ENCODE data around the gene ACVR1C. TPM values are rescaled to one million over a fixed set of nuclear protein-coding genes. Genes with fewer than 3 reads are reported as not detected.
A peak's percentile ranks its signal among the peaks of the same experiment; 100 is the strongest.

The ACVR1C gene
- total RNA-seq, 6 experiments from 2014 or later, result 0.37 to 3.9 (median 1.9) TPM

DNA sequence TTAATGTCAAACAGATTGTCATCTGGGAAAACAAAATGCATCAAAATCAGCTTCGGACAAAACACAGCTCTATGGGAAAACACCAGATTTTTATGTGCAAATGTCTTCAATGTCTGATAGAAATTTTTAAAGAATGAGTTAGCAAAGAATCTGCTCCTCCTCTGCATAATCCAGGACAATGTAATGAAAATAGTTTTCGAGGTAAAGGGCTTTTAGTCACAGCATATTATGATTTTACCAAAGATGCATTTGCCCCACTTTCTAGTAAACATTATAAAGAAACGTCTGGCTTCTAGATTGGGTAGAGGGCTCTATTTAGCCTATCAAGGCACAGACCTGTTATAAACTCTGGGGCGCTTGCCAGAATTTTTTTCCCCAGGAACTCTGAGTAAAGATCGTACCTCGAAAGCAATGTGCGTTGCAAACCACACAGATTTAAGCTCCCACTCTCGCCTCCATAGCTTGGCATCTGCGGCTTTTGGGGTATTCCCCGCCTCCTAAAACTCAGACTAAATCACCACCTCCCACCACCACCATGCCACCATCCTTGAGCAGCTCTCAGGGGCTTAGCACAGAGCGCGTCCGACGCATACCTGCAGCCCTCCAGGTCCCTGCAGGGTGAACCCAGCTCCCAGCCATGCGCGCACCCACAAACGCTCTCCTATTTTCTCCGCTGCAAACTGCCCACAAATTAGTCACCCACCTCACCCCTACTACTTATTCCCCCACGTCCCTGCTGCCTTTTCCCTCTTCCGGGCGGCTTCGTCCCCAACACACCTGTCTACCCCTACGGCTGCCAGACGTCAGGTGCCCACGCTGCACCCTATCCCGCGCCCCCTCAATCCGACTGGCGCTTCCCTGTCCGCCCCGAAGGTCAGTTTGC lies 829 bp downstream of the ACVR1C start:
- H3K27me3 ChIP-seq, result no peaks in the 10 kb centered on the region
- TF ChIP-seq POLR2A (IDR thresholded peaks at IDR 0.05), result no peak
- TF ChIP-seq, protein P1, sequence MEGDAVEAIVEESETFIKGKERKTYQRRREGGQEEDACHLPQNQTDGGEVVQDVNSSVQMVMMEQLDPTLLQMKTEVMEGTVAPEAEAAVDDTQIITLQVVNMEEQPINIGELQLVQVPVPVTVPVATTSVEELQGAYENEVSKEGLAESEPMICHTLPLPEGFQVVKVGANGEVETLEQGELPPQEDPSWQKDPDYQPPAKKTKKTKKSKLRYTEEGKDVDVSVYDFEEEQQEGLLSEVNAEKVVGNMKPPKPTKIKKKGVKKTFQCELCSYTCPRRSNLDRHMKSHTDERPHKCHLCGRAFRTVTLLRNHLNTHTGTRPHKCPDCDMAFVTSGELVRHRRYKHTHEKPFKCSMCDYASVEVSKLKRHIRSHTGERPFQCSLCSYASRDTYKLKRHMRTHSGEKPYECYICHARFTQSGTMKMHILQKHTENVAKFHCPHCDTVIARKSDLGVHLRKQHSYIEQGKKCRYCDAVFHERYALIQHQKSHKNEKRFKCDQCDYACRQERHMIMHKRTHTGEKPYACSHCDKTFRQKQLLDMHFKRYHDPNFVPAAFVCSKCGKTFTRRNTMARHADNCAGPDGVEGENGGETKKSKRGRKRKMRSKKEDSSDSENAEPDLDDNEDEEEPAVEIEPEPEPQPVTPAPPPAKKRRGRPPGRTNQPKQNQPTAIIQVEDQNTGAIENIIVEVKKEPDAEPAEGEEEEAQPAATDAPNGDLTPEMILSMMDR (IDR thresholded peaks at IDR 0.05), result no peak
- H3K9me3 ChIP-seq, result no peaks in the 10 kb centered on the region
- H3K4me3 ChIP-seq, result peak overlapping the region; percentile 63 to 65 (median 65)
- ATAC-seq (peak; percentile 17 to 38 (median 27)), DNase-seq (peak in 1 of 3 donors; percentile 55)
- H3K27ac ChIP-seq, result peak overlapping the region in 2 of 3 donors; percentile 78 to 88
- no peaks in the 10 kb centered on the region for H3K4me1 ChIP-seq
- H3K36me3 ChIP-seq, result no peaks in the 10 kb centered on the region
- intact Hi-C loops (cut with DNase I), result no loop called here
- WGBS (ENCODE audit: insufficient coverage, low coverage, low lambda C conversion rate, missing lambda C conversion rate), result 4% methylated on average over 31 of the region's 31 CpGs

DNA sequence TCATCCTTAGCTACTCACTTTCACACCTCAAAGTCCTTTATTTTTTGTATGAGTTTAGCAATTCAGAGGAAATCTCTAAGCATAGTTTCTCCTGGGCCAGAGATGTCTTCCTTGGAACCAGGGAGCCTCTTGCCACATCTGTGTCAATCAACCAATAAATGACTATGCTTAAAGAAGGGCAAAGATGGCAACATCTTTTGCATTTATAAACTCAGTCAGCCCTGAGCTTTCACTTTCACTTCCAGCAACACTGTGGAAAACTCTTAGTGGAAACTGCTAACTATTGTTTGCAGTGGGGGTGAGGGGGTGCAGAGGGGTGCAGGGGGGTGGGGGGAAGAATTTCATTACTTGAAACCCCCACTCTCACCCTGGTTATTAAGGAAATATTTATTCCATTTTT lies 3.4 kb downstream of the ACVR1C start:
- DNase-seq, result no peak
- Histone ChIP-seq H3K9me3 (no peaks in the 10 kb centered on the region), H3K4me3 (no peak overlapping the region), H3K36me3 (no peaks in the 10 kb centered on the region), H3K27me3 (no peaks in the 10 kb centered on the region), H3K4me1 (no peaks in the 10 kb centered on the region), H3K27ac (no peak overlapping the region)
- intact Hi-C loops (cut with DNase I), result no loop called here
- ATAC-seq, result peak in 1 of 4 donors; percentile 4
- TF ChIP-seq POLR2A (IDR thresholded peaks at IDR 0.05), result no peak
- TF ChIP-seq, protein P1 (IDR thresholded peaks at IDR 0.05), result no peak

DNA sequence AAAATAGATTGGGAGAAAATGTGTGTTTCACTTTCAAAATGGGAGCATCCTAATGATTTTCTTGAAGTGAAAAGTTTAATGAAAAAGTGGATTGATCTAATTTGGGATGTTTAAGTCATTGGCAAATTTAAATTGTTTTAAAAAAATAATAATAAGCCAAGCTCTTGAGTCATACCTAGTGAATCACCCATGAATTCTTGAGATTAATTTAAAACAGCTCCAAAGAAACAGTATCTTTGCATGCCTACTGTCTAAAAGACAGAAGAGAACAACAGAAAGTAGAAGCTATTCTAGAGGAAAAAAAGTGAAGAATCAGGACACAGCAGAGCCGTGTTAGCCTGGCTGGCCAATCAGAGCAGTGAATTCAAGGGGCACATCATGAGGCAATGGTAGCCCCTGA lies 7.7 kb downstream of the ACVR1C start:
- Histone ChIP-seq H3K4me1 (no peaks in the 10 kb centered on the region), H3K27me3 (no peaks in the 10 kb centered on the region), H3K9me3 (no peaks in the 10 kb centered on the region), H3K27ac (no peak overlapping the region), H3K4me3 (no peak overlapping the region), H3K36me3 (no peaks in the 10 kb centered on the region)
- 77% methylated on average over 1 of the region's 1 CpG for WGBS (ENCODE audit: insufficient coverage, low coverage, low lambda C conversion rate, missing lambda C conversion rate)
- intact Hi-C loops (cut with DNase I), result no loop called here
- no peak for TF ChIP-seq POLR2A (IDR thresholded peaks at IDR 0.05)
- TF ChIP-seq, protein P1 (IDR thresholded peaks at IDR 0.05), result no peak
- DNase-seq (no peak), ATAC-seq (no peak)

DNA sequence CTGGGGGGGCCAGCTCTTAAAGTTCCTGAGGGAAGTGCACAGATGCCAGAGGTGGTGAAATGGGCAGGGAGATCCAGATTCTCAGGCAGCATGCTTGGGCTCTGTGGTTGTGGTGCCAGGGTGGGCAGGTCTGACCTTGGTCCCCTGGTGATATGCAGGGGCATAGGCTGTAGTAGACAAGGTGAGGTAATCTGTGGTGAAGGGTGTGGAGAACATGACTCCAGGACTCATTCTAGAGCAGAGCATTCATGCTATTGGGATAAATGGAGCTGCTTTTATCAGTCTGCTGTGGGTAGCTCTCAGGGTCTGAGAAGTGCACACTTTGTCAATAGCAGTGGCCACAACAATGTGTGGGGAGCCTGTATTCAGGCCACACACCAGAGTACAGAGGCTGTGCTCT lies 16.9 kb downstream of the ACVR1C start:
- ATAC-seq (no peak), DNase-seq (no peak)
- no peak overlapping the region for H3K4me3 ChIP-seq
- H3K4me1 ChIP-seq, result no peaks in the 10 kb centered on the region
- no peaks in the 10 kb centered on the region for H3K27me3 ChIP-seq
- intact Hi-C loops (cut with DNase I), result no loop called here
- H3K36me3 ChIP-seq, result no peaks in the 10 kb centered on the region
- TF ChIP-seq POLR2A (IDR thresholded peaks at IDR 0.05), result no peak
- TF ChIP-seq, protein P1 (IDR thresholded peaks at IDR 0.05), result no peak
- no peaks in the 10 kb centered on the region for H3K9me3 ChIP-seq
- no peak overlapping the region for H3K27ac ChIP-seq

Data from right lobe of liver (tissue), 6 donors.